GM18498 (cell line): ENCODE data around the gene ITGB5.

ENCODE experiments used
- ATAC-seq: cut with Tn5 transposase; IDR thresholded peaks from one replicate; pipeline ENCODE4 v1.9.1; 2021; ENCODE audit warnings: mild to moderate bottlenecking, moderate library complexity; ENCODE audit not compliant: unreplicated experiment

The ITGB5 gene

GRCh38 chr3:124773351-124774326, 113.5 kb downstream of the ITGB5 start:
- no peak for ATAC-seq

- no peak for ATAC-seq
Measured at GRCh38 chr3:124772081-124772831, 114.9 kb downstream of the ITGB5 start.

GRCh38 chr3:124771083-124771445, 116.1 kb downstream of the ITGB5 start:
- no peak for ATAC-seq

DNA sequence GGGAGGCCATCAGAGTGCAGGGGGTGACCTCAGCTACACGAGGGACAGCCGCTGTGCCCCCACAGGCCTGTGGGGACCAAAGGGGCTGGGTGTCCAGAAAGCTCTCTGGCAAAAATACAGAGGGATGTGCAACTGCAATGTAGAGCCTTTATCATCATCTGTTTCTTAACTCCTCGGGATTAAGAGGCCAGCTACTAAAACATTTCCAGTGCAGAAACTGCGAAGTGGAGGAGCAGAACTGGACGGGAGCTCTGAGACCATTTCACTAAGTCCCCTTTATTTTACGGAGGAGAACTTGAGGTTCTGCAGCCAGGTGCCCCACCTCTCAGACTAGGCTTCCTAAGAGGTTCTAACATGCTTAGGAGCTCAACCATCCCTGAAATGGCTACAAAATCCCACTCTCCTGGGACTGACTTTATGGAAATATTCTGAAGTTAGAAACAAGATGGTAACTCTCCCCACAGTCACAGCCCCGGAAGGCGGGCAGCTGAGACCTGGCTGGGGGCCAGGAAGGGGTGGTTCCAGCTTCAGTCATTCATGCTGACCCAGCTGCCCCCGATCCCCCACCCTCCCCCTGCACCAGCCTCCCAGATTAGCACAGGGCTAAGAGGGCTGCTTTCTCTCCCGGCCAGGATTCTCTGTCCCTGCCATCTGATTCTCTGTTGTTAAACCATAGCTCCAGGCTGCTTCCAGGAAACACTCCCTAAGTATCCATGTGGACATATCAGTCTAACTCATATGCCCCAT, 116.7 kb downstream of the ITGB5 start:
- ATAC-seq = no peak

GRCh38 chr3:124769462-124769861, 117.7 kb downstream of the ITGB5 start:
- no peak for ATAC-seq

GRCh38 chr3:124768812-124769211, 118.4 kb downstream of the ITGB5 start:
- ATAC-seq = no peak

DNA sequence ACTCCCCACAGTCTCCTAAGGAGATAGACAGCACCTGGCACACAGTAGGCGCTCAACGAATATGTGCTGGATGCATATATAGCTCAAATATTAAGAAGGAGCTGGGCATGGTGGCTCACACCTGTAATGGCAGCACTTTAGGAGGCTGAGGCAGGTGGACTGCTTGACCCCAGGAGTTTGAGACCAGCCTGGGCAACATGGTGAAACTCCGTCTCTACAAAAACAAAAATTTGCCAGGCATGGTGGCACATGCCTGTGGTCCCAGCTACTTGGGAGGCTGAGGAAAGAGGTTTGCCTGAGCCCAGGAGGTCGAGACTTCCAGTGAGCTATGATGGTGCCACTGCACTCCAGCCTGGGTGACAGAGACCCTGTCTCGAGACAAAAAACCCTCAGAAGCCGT, 119.5 kb downstream of the ITGB5 start:
- ATAC-seq = no peak

GRCh38 chr3:124767264-124767663, 119.9 kb downstream of the ITGB5 start:
- no peak for ATAC-seq

GRCh38 chr3:124766113-124767095, 120.8 kb downstream of the ITGB5 start:
- ATAC-seq = no peak

GRCh38 chr3:124765197-124765840, 121.8 kb downstream of the ITGB5 start:
- no peak for ATAC-seq

DNA sequence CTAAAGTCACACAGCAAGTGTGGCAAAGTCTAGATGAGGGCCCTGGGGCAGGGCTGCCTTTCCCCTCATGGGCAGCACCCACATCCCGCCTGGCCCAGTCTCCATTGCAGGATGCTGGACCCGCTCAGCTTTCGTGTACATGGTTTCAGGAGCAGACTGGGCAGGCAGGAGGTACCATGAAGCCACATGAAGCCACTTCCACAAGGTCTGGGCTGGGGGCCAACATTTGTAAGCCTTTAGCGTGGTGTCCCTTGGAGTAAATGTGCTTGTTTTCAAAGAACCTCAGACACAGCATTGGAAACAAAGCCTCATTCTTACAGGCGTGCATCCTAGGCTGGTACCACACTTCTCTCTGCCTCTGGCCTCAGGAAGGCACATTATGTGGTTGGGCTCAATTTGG, 122.4 kb downstream of the ITGB5 start:
- ATAC-seq = no peak

DNA sequence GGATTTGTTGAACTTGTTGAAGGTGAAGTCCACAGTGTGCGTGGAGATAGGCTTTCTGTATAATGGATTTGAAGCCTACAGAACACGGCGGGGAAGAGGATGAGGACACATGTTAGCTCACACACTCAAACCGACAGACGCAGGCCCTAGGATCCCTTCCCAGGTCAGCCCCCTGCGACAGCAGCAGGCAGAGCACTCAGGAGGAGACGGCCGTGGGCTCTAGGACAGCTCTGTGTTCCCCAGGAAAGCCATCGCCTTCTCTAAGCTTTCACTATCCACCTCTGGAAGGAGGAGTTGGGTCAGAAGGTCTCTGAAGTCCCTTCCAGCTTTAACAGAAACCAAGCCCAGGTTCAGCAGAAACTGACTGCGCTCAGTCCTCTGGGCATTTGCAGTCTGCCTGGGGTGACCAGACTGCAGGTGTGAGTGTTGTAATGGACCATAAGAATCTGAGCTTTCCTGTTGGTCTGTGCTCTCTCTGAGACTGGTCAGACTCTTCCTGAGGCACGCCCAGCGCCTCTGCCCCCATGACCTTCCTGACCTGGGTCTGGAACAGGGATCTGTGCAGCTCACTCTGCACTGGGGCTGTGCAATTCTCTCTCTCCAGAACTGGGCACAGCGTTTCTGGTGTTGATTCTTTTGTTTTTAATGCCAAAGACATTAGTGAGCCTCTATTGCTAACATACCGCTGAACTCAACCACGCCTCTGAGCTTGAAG, 123.4 kb downstream of the ITGB5 start:
- no peak for ATAC-seq

- no peak for ATAC-seq
Measured at GRCh38 chr3:124763206-124763605, 124.0 kb downstream of the ITGB5 start.

DNA sequence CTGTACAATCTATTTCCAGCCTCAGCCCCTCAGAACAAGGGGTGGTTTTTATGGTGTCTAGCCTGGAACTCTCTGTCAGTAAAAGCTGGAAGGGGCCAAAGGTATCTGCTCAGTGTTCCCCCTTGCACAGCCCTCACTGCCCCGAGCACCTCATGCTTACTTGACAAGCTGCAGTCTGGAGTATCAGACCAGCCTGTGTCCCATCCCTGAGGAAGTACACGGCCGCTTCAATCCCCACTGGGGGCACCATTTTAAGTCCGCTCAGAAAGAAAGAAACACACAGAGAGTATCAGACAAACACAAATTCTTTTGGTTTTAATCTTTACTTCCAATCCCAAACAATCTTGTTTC, 124.5 kb downstream of the ITGB5 start:
- no peak for ATAC-seq

DNA sequence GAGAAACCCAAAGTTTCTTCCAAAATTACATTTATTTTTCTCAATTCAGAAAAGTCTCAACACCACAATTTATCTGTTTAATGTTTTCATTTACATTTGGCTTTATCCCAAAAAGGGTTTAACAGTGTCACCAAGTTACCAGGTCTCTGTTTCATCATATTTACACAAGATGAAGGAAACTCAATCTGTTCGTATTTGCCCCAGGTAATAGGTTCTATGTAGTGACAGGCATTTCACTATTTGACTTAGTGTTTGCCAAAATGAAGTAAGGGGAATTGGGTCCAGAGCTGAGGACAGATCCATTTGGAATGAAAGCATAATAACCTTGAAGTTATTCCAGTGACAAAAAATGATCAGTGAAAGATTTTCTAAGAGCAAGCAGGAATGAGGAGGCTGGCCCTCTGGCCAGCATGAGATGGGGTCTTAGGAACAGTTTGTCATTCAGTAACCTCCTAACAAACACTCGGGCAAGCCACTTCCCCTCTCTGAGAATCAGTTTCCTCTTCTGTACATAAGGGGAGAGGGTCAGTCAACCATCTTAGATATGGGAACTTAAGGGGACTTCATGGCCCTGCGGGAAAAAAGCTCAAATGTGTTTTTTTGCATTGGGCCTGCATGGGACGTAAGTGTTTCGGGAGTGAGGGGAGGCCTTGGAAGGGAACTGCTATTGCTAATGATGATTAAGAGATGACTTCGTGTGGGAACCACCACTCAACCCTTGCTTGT, 125.1 kb downstream of the ITGB5 start:
- no peak for ATAC-seq

- ATAC-seq = peak; percentile 74
Measured at GRCh38 chr3:124761250-124761796, 125.8 kb downstream of the ITGB5 start.

DNA sequence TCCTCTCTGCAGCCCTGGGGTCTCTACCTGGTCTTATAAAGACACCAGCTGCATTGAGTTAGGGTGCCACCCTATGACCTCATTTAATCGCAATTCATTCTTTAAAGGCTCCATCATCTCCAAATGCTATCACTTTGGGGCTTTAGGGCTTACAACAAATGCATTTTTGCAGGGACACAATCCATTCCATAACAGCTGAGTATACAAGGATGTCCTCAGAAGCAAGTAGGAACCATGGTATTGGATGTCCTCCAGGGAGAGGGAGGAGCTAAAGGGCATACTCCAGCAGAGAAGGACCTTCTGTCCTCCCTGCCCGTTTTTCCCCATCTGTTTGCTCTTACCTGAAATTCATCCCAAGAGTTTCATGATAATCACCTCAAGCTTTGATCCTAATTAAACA, 126.6 kb downstream of the ITGB5 start:
- no peak for ATAC-seq
